ENCODE results near the gene MADD.

GRCh38 chr11:47229161-47229560, 40.8 kb upstream of the MADD start:
- no peak for TF ChIP-seq CTCF (IDR thresholded peaks at IDR 0.05; ENCODE audit: poor library complexity, severe bottlenecking)
- no peak for TF ChIP-seq SMC3 (conservative IDR thresholded peaks at IDR 0.05; ENCODE audit: poor library complexity)
- TF ChIP-seq EP300 (conservative IDR thresholded peaks at IDR 0.05; ENCODE audit: poor library complexity, severe bottlenecking) = no peak
- TF ChIP-seq EZH2 (IDR thresholded peaks at IDR 0.05; ENCODE audit: borderline replicate concordance, insufficient read depth, low read length, poor library complexity, severe bottlenecking) = no peak
